Activated naive CD8-positive, alpha-beta T cell treated with anti-CD3 and anti-CD28 coated beads, Interleukin-2, amount 10 ng/mL, durations not matched to agents 7 days and 5 days (primary cell): ENCODE measurements around the gene KCNJ15. TPM values are rescaled to one million over a fixed set of nuclear protein-coding genes. Genes with fewer than 3 reads are reported as not detected.

Source experiments
- ATAC-seq: fragments of 150-1000 bp; cut with Tn5 transposase; one replicate; pipeline ENCODE4 v1.10.0; 2021; ENCODE audit warnings: low read depth, moderate library complexity
- POLR2A ChIA-PET: fragments of 350-600 bp; sonication (Branson Sonifier 250); formaldehyde crosslinking; loops from one replicate; lab custom pipeline; 2021; ENCODE audit warnings: antibody characterized with exemption; lab: Charles Lee
- DNase-seq: peaks from one replicate; pipeline ENCODE4 v3.0.0; 2021
- H3K27ac Mint-ChIP-seq: one replicate; pipeline ENCODE4 v1.8.0; 2022; ENCODE audit warnings: mild to moderate bottlenecking, mixed read lengths
- H3K27me3 Mint-ChIP-seq: one replicate; pipeline ENCODE4 v1.8.0; 2022; ENCODE audit warnings: mild to moderate bottlenecking, moderate library complexity, mixed read lengths
- H3K36me3 Mint-ChIP-seq: one replicate; pipeline ENCODE4 v1.8.0; 2021; ENCODE audit warnings: mild to moderate bottlenecking, mixed read lengths
- H3K4me1 Mint-ChIP-seq: one replicate; pipeline ENCODE4 v1.8.0; 2021; ENCODE audit warnings: mixed read lengths
- H3K4me3 Mint-ChIP-seq: one replicate; pipeline ENCODE4 v1.8.0; 2022; ENCODE audit warnings: mild to moderate bottlenecking, moderate library complexity, mixed read lengths
- H3K9me3 Mint-ChIP-seq: one replicate; pipeline ENCODE4 v1.8.0; 2021; ENCODE audit warnings: mixed read lengths
- total RNA-seq, 2 experiments: library from RNA; stranded (reverse); gene quantifications; one replicate each; pipeline ENCODE4 v1.2.3, GENCODE V29; 2021

Gene KCNJ15
- not detected for total RNA-seq

GRCh38 chr21:38256599-38257302, at the start of gene KCNJ15:
Gene KCNJ15, plus strand, starts transcription at chr21:38256991. Its CDS starts 42,271 bp downstream, at chr21:38299262.
- POLR2A ChIA-PET, result no interaction called here
- no peak within 1 kb of the TSS for H3K27ac Mint-ChIP-seq
- ATAC-seq, result no peak

GRCh38 chr21:38208118-38208517, 48.7 kb upstream of the KCNJ15 start:
- POLR2A ChIA-PET, result no interaction called here
- peaks cover 24% of the 10 kb centered on the region for H3K27me3 Mint-ChIP-seq
- no peaks in the 10 kb centered on the region for H3K36me3 Mint-ChIP-seq
- no peak overlapping the region for H3K4me3 Mint-ChIP-seq
- ATAC-seq (no peak), DNase-seq (no peak)
- peak overlapping the region; percentile 8 for H3K27ac Mint-ChIP-seq
- no peaks in the 10 kb centered on the region for H3K4me1 Mint-ChIP-seq
- H3K9me3 Mint-ChIP-seq, result no peaks in the 10 kb centered on the region

More at GRCh38 chr21:38256599-38257302, at the start of gene KCNJ15:
- Mint-ChIP-seq H3K27me3 (peaks cover 39% of the 10 kb centered on the region), H3K9me3 (no peaks in the 10 kb centered on the region), H3K36me3 (no peaks in the 10 kb centered on the region), H3K4me3 (no peak within 1 kb of the TSS), H3K4me1 (no peaks in the 10 kb centered on the region)
- no peak for DNase-seq

GRCh38 chr21:38211321-38211720, 45.5 kb upstream of the KCNJ15 start:
- Mint-ChIP-seq H3K27ac (no peak overlapping the region), H3K36me3 (no peaks in the 10 kb centered on the region), H3K27me3 (peaks cover 24% of the 10 kb centered on the region), H3K9me3 (no peaks in the 10 kb centered on the region), H3K4me1 (no peaks in the 10 kb centered on the region), H3K4me3 (no peak overlapping the region)
- POLR2A ChIA-PET, result no interaction called here
- ATAC-seq (no peak), DNase-seq (no peak)

GRCh38 chr21:38212706-38213105, 44.1 kb upstream of the KCNJ15 start:
- Mint-ChIP-seq H3K9me3 (no peaks in the 10 kb centered on the region), H3K36me3 (no peaks in the 10 kb centered on the region), H3K4me3 (no peak overlapping the region), H3K4me1 (no peaks in the 10 kb centered on the region), H3K27ac (no peak overlapping the region), H3K27me3 (peaks cover 26% of the 10 kb centered on the region)
- POLR2A ChIA-PET, result no interaction called here
- no peak for DNase-seq
- ATAC-seq, result no peak

- Mint-ChIP-seq H3K4me3 (no peak overlapping the region), H3K27ac (no peak overlapping the region), H3K36me3 (peaks cover 3% of the 10 kb centered on the region), H3K27me3 (peaks cover 1% of the 10 kb centered on the region), H3K4me1 (peaks cover 3% of the 10 kb centered on the region), H3K9me3 (peaks cover 4% of the 10 kb centered on the region)
- ATAC-seq, result no peak
- peak; percentile 38 for DNase-seq
- POLR2A ChIA-PET, result no interaction called here
Measured at GRCh38 chr21:38219049-38219628, 37.7 kb upstream of the KCNJ15 start.

GRCh38 chr21:38220270-38220737, 36.5 kb upstream of the KCNJ15 start:
- no peak for DNase-seq
- peaks cover 9% of the 10 kb centered on the region for H3K9me3 Mint-ChIP-seq
- POLR2A ChIA-PET, result no interaction called here
- peaks cover 1% of the 10 kb centered on the region for H3K27me3 Mint-ChIP-seq
- peaks cover 3% of the 10 kb centered on the region for H3K4me1 Mint-ChIP-seq
- H3K4me3 Mint-ChIP-seq, result no peak overlapping the region
- no peak for ATAC-seq
- peaks cover 3% of the 10 kb centered on the region for H3K36me3 Mint-ChIP-seq
- H3K27ac Mint-ChIP-seq, result no peak overlapping the region

GRCh38 chr21:38221594-38221993, 35.2 kb upstream of the KCNJ15 start:
- peaks cover 14% of the 10 kb centered on the region for H3K9me3 Mint-ChIP-seq
- ATAC-seq (no peak), DNase-seq (no peak)
- no peak overlapping the region for H3K4me3 Mint-ChIP-seq
- no peak overlapping the region for H3K27ac Mint-ChIP-seq
- H3K27me3 Mint-ChIP-seq, result peaks cover 1% of the 10 kb centered on the region
- POLR2A ChIA-PET, result no interaction called here
- H3K36me3 Mint-ChIP-seq, result peaks cover 3% of the 10 kb centered on the region
- peaks cover 3% of the 10 kb centered on the region for H3K4me1 Mint-ChIP-seq

GRCh38 chr21:38223893-38224540, 32.8 kb upstream of the KCNJ15 start:
- Mint-ChIP-seq H3K9me3 (peaks cover 27% of the 10 kb centered on the region), H3K27me3 (no peaks in the 10 kb centered on the region), H3K4me3 (no peak overlapping the region), H3K36me3 (peaks cover 4% of the 10 kb centered on the region), H3K27ac (no peak overlapping the region), H3K4me1 (peaks cover 3% of the 10 kb centered on the region)
- ATAC-seq (no peak), DNase-seq (no peak)
- POLR2A ChIA-PET, result no interaction called here

- Mint-ChIP-seq H3K4me1 (no peaks in the 10 kb centered on the region), H3K4me3 (no peak overlapping the region), H3K36me3 (peaks cover 4% of the 10 kb centered on the region), H3K9me3 (peaks cover 34% of the 10 kb centered on the region), H3K27me3 (no peaks in the 10 kb centered on the region), H3K27ac (no peak overlapping the region)
- POLR2A ChIA-PET, result no interaction called here
- ATAC-seq (no peak), DNase-seq (no peak)
Measured at GRCh38 chr21:38227401-38227800, 29.4 kb upstream of the KCNJ15 start.

GRCh38 chr21:38228115-38228514, 28.7 kb upstream of the KCNJ15 start:
- Mint-ChIP-seq H3K36me3 (peaks cover 4% of the 10 kb centered on the region), H3K27ac (no peak overlapping the region), H3K27me3 (no peaks in the 10 kb centered on the region), H3K4me1 (no peaks in the 10 kb centered on the region), H3K4me3 (no peak overlapping the region), H3K9me3 (peaks cover 35% of the 10 kb centered on the region)
- POLR2A ChIA-PET, result no interaction called here
- DNase-seq (no peak), ATAC-seq (no peak)

- peaks cover 36% of the 10 kb centered on the region for H3K9me3 Mint-ChIP-seq
Measured at GRCh38 chr21:38228537-38228936, 28.3 kb upstream of the KCNJ15 start.

GRCh38 chr21:38229260-38229877, 27.4 kb upstream of the KCNJ15 start:
- no peaks in the 10 kb centered on the region for H3K4me1 Mint-ChIP-seq
- no peak for DNase-seq
- POLR2A ChIA-PET, result no interaction called here
- no peaks in the 10 kb centered on the region for H3K27me3 Mint-ChIP-seq
- peaks cover 32% of the 10 kb centered on the region for H3K9me3 Mint-ChIP-seq
- no peak overlapping the region for H3K27ac Mint-ChIP-seq
- H3K36me3 Mint-ChIP-seq, result peaks cover 2% of the 10 kb centered on the region
- no peak for ATAC-seq
- H3K4me3 Mint-ChIP-seq, result no peak overlapping the region

More at GRCh38 chr21:38228537-38228936, 28.3 kb upstream of the KCNJ15 start:
- Mint-ChIP-seq H3K4me3 (no peak overlapping the region), H3K27me3 (no peaks in the 10 kb centered on the region), H3K36me3 (peaks cover 4% of the 10 kb centered on the region), H3K4me1 (no peaks in the 10 kb centered on the region), H3K27ac (no peak overlapping the region)
- no peak for DNase-seq
- ATAC-seq, result no peak
- POLR2A ChIA-PET, result no interaction called here

- no peak overlapping the region for H3K27ac Mint-ChIP-seq
- no peak for ATAC-seq
Measured at GRCh38 chr21:38234395-38235142, 22.2 kb upstream of the KCNJ15 start.

More at GRCh38 chr21:38234395-38235142, 22.2 kb upstream of the KCNJ15 start:
- no peak for DNase-seq
- H3K36me3 Mint-ChIP-seq, result no peaks in the 10 kb centered on the region
- no peak overlapping the region for H3K4me3 Mint-ChIP-seq
- peaks cover 7% of the 10 kb centered on the region for H3K9me3 Mint-ChIP-seq
- peaks cover 3% of the 10 kb centered on the region for H3K4me1 Mint-ChIP-seq
- POLR2A ChIA-PET, result no interaction called here
- no peaks in the 10 kb centered on the region for H3K27me3 Mint-ChIP-seq
